Measurements from ENCODE around the gene FEZ2. TPM values are rescaled to one million over a fixed set of nuclear protein-coding genes. Genes with fewer than 3 reads are reported as not detected.

The FEZ2 gene, protein sequence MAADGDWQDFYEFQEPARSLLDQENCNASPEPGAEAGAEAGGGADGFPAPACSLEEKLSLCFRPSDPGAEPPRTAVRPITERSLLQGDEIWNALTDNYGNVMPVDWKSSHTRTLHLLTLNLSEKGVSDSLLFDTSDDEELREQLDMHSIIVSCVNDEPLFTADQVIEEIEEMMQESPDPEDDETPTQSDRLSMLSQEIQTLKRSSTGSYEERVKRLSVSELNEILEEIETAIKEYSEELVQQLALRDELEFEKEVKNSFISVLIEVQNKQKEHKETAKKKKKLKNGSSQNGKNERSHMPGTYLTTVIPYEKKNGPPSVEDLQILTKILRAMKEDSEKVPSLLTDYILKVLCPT
- 62.8 and 93.5 TPM in 2 replicates for total RNA-seq (ENCODE audit: low replicate concordance)

DNA sequence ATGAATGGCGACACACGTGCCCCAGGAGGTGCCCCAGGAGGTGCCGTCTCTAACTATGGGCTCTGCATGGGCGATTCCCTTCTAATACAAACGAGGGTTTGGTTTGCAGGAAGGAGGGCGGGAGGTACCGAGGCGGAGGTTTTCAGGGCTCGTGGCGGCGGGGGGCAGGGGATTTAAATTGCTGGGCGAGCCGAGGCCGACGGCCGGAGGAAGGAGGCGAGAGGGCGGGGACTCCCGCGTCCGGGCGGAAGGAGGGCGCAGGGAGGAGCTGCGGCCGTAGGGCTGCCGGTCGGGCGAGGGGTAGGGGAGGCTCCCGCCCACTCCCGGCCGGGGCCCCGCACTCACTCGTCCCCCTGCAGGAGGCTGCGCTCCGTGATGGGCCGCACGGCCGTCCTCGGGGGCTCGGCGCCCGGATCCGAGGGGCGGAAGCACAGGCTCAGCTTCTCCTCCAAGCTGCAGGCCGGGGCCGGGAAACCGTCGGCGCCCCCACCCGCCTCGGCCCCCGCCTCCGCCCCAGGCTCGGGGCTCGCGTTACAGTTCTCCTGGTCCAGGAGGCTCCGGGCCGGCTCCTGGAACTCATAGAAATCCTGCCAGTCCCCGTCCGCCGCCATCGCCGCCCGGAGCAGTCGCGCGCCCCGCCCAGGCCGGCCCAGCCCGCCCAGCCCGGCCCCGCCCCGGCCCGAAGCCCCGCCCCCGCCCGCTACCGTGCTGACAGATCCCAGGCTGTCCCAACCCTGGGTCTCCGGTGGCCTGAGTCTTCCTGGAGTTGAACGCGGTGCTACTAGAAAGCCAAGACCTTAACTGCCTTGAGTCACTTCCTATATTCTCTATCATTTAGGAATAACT lies at the start of gene FEZ2:
TSS of gene FEZ2 (minus strand) at position 637 of the 846 bp plus-strand sequence. CDS start at position 611, 26 bp downstream.
- peak; percentile 55 for DNase-seq (ENCODE audit: low read depth)
- TF ChIP-seq, protein P1, sequence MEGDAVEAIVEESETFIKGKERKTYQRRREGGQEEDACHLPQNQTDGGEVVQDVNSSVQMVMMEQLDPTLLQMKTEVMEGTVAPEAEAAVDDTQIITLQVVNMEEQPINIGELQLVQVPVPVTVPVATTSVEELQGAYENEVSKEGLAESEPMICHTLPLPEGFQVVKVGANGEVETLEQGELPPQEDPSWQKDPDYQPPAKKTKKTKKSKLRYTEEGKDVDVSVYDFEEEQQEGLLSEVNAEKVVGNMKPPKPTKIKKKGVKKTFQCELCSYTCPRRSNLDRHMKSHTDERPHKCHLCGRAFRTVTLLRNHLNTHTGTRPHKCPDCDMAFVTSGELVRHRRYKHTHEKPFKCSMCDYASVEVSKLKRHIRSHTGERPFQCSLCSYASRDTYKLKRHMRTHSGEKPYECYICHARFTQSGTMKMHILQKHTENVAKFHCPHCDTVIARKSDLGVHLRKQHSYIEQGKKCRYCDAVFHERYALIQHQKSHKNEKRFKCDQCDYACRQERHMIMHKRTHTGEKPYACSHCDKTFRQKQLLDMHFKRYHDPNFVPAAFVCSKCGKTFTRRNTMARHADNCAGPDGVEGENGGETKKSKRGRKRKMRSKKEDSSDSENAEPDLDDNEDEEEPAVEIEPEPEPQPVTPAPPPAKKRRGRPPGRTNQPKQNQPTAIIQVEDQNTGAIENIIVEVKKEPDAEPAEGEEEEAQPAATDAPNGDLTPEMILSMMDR (IDR thresholded peaks at IDR 0.05; ENCODE audit: insufficient read depth, low read length), result no peak
- peak within 1 kb of the TSS; percentile 90 for H3K4me3 ChIP-seq (ENCODE audit: low read depth, low read length)

DNA sequence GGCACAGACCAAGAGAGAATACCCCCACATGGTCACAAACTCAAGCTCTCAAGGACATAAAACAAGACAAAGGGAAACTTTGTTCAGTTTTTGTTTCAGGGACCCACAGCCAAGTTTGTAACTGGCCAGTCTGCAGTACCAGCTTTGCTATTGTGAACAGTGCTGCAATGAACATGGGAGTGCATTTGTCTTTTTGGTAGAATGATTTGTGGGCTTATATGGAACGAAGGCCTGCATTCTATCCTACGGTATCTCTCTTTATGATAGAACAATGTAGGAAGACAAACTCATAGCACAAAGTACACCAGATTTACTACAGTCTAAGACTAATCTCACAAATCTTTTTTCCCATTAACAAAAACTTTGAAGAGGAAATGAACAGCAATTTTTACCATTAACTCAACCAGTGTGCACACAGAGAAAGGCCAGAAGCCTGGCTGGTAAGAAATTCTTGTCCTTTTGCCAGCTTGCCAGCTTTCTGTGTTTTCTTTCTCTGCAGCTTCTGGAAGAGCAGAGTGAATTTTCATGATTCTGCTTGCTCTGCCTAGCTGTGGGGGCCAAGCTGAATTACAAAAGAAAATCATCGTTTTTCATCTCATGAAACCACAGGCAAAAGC lies 37.1 kb upstream of the FEZ2 start:
- TF ChIP-seq, protein P1 (IDR thresholded peaks at IDR 0.05; ENCODE audit: insufficient read depth, low read length), result no peak
- H3K4me3 ChIP-seq (ENCODE audit: low read depth, low read length), result no peak overlapping the region
- DNase-seq (ENCODE audit: low read depth), result peak; percentile 10

DNA sequence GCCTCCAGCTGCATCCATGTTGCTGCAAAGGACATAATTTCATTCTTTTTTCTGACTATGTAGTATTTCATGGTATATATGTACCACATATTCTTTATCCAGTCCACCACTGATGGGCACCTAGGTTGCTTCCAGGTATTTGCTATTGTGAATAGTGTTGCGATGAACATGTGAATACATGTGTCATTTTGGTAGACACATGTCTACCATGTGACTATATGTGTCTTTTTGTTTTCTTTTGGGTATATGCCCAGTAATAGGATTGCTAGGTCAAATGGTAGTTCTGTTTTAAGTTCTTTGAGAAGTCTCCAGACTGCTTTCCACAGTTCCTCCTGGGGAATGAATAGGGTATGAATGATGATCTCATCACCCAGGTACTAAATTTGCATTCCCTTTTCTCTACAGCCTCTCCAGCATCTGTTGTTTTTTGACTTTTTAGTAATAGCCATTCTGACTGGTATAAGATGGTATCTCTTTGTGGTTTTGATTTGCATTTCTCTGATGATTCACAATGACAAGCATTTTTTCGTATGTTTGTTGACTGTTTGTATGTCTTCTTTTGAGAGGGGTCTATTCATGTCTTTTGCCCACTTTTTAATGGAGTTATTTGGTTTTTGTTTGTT lies 35.6 kb upstream of the FEZ2 start:
- DNase-seq (ENCODE audit: low read depth), result no peak
- TF ChIP-seq, protein P1 (IDR thresholded peaks at IDR 0.05; ENCODE audit: insufficient read depth, low read length), result no peak
- H3K4me3 ChIP-seq (ENCODE audit: low read depth, low read length), result no peak overlapping the region

DNA sequence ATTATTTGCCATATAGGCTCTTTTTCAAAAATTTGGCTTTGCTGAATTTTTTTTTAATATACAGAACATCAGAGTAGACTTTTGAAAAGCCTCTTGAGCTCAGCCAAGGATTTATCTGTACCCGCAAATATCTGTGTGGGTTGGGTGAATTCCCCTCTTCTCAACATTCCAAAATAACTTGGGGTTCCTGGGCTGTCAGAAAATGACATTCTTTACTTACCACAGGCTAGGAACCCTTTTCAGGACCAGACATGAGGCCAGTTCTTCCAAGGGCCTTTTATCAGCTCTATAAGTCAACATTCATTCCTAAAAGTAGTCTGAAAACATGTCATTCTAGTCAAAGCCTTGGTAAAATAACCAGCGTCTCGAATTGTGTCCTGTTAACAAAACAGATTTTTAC lies 28.8 kb upstream of the FEZ2 start:
- H3K4me3 ChIP-seq (ENCODE audit: low read depth, low read length), result no peak overlapping the region
- TF ChIP-seq, protein P1 (IDR thresholded peaks at IDR 0.05; ENCODE audit: insufficient read depth, low read length), result no peak
- no peak for DNase-seq (ENCODE audit: low read depth)

DNA sequence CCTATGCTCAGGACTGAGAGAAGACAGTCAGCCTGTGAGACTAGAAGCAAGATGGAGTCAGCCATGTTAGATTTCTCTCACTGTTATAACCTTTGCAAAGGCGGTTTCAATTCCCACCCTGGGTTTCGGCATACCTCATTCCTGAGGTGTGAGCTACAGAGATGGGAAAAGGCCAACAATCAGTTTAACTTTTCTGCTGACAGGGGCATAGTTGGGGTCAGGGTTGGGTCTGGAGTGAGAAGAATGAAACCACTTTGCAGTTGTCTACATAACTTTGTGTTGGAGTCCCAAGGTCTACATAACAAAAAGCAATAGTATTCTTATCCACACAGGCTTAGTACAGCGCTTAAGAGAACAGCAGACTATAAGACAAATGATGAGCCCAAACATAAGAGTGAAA lies 28.1 kb upstream of the FEZ2 start:
- TF ChIP-seq, protein P1 (IDR thresholded peaks at IDR 0.05; ENCODE audit: insufficient read depth, low read length), result no peak
- DNase-seq (ENCODE audit: low read depth), result no peak
- no peak overlapping the region for H3K4me3 ChIP-seq (ENCODE audit: low read depth, low read length)

DNA sequence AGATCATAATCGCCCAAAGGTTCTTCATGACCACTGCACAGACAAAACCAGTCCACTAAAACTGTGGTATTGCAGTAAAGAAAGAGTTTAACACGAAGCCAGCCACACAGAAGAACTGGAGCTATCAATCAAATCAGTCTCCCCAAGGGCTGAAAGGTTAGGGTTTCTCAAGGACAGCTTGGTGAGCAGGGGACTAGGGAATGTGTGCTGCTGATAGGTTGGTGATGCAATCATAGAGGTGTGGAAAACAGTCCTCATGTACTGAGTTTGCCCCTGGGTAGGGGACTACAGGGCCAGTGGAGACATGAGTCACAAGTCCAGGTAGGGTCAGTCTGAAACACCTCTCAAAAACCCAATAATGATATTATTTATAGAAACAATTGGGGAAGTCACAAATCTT lies 27.3 kb upstream of the FEZ2 start:
- H3K4me3 ChIP-seq (ENCODE audit: low read depth, low read length), result no peak overlapping the region
- TF ChIP-seq, protein P1 (IDR thresholded peaks at IDR 0.05; ENCODE audit: insufficient read depth, low read length), result no peak
- DNase-seq (ENCODE audit: low read depth), result no peak
